Measurements from ENCODE around the gene LDHAL6A.
A peak's percentile ranks its signal among the peaks of the same experiment; 100 is the strongest.

LDHAL6A gene

DNA sequence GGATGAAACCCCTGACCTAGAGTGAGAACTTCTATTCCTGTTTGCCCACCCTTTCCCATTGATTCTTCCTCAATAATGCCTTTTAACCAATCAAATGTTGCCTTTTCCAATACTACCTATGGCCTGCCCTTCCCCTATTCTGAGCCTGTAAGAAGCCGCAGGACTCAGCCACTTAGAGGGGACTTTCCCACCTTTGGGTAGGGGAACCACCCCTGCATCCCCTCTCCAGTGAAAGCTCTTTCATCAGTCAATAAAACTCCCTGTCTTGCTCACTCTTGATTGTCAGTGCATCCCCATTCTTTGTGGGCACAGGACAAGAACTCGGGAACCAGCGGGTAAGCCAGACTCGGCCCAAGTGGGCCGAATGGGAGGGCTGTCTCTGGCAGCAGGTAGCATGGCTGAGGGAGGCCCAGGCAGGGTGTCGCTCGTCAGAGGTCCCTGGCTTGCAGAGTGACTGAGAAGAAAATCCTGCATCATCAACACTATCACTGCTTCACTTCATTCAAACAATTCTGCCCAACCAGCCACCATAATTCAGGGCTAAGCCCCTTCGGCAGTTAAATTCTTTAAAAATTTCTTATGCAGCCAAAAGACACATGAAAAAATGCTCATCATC is 30.4 kb downstream of the LDHAL6A start:
- TF ChIP-seq CTCF (IDR thresholded peaks at IDR 0.05; ENCODE audit: extremely low read depth, insufficient read depth, missing control alignments): no peak
- in situ Hi-C loops (cut with MboI; ENCODE audit: low pct_unique_long_range_greater_than_20kb, low sequenced_read_pairs, unreplicated experiment): no loop called here
- peak; percentile 47 for DNase-seq (ENCODE audit: low spot score)

DNA sequence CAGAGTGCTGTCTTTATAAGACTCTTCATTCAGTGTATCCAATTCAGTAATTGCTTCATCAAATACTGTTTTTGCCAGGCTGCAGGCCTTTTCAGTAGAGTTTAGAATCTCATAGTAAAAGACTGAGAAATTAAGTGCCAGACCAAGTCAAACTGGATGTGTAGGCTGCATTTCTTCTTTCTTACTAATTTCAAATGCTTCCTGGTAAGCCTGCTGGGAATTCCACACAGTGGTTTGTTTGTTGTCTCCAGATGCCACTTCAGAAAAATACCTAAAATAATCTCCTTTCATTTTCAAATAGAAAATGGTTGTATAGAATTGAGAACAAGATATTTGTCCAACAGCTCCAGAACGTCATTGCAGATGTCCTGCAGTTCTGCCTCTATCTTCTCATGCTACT is 34.7 kb downstream of the LDHAL6A start:
- no peak for TF ChIP-seq CTCF (IDR thresholded peaks at IDR 0.05; ENCODE audit: extremely low read depth, insufficient read depth, missing control alignments)
- DNase-seq (ENCODE audit: low spot score): no peak
- in situ Hi-C loops (cut with MboI; ENCODE audit: low pct_unique_long_range_greater_than_20kb, low sequenced_read_pairs, unreplicated experiment): no loop called here

GRCh38 chr11:18490736-18491485 is 35.3 kb downstream of the LDHAL6A start:
- no peak for TF ChIP-seq CTCF (IDR thresholded peaks at IDR 0.05; ENCODE audit: extremely low read depth, insufficient read depth, missing control alignments)
- DNase-seq (ENCODE audit: low spot score): no peak
- in situ Hi-C loops (cut with MboI; ENCODE audit: low pct_unique_long_range_greater_than_20kb, low sequenced_read_pairs, unreplicated experiment): no loop called here

- no peak for DNase-seq (ENCODE audit: low spot score)
- in situ Hi-C loops (cut with MboI; ENCODE audit: low pct_unique_long_range_greater_than_20kb, low sequenced_read_pairs, unreplicated experiment): no loop called here
- no peak for TF ChIP-seq CTCF (IDR thresholded peaks at IDR 0.05; ENCODE audit: extremely low read depth, insufficient read depth, missing control alignments)
Observed at GRCh38 chr11:18491924-18492323, 36.3 kb downstream of the LDHAL6A start.

DNA sequence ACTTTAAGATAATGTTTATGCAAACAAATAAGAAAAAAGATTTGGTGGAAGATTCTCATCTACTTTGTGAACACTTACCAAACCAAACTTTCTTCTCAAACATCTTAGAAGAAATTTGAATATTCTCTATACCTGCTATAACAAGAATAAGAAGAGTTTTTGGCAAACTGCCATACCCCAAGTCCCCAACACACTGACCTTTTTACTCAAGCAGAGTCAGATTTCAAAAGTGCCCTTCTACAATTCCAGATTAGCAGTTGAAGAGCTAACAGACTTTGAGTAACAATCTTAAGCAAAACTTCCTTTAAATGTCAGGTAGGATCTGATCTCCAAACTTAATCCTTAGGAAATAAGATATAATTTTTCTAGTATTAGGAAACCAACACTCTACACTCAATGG is 37.2 kb downstream of the LDHAL6A start:
- in situ Hi-C loops (cut with MboI; ENCODE audit: low pct_unique_long_range_greater_than_20kb, low sequenced_read_pairs, unreplicated experiment): no loop called here
- TF ChIP-seq CTCF (IDR thresholded peaks at IDR 0.05; ENCODE audit: extremely low read depth, insufficient read depth, missing control alignments): no peak
- no peak for DNase-seq (ENCODE audit: low spot score)

GRCh38 chr11:18493310-18493709 is 37.7 kb downstream of the LDHAL6A start:
- DNase-seq (ENCODE audit: low spot score): no peak
- in situ Hi-C loops (cut with MboI; ENCODE audit: low pct_unique_long_range_greater_than_20kb, low sequenced_read_pairs, unreplicated experiment): no loop called here

More at GRCh38 chr11:18493310-18493709, 37.7 kb downstream of the LDHAL6A start:
- no peak for TF ChIP-seq CTCF (IDR thresholded peaks at IDR 0.05; ENCODE audit: extremely low read depth, insufficient read depth, missing control alignments)

Measured in GM13977 (cell line).